Subcutaneous adipose tissue (tissue), 4 donors: Measurements from ENCODE around the gene MYEF2. TPM values are rescaled to one million over a fixed set of nuclear protein-coding genes. Genes with fewer than 3 reads are reported as not detected.

Experiments
- CTCF ChIP-seq: fragments of 450-650 bp; IDR thresholded peaks from one replicate; pipeline ENCODE4 v1.5.1; 2016; ENCODE audit warnings: low read depth, mild to moderate bottlenecking, control low read depth, antibody characterized with exemption, moderate library complexity
- total RNA-seq, 4 donors: library from RNA; depleted of rRNA; stranded (reverse); fragments of >200 nt; gene quantifications; one replicate each; pipeline ENCODE4 v1.1.0, GENCODE V29; 2016

The MYEF2 gene
- total RNA-seq, 4 donors from 2014 or later: 5.5 to 14.1 (median 11.2) TPM

GRCh38 chr15:48091522-48091921 lies 86.6 kb downstream of the MYEF2 start:
- no peak for TF ChIP-seq CTCF

- no peak for TF ChIP-seq CTCF
These were observed 87.4 kb downstream of the MYEF2 start for GRCh38 chr15:48090666-48091065.

GRCh38 chr15:48090115-48090514 lies 88.0 kb downstream of the MYEF2 start:
- TF ChIP-seq CTCF: no peak

GRCh38 chr15:48089702-48090101 lies 88.4 kb downstream of the MYEF2 start:
- TF ChIP-seq CTCF: no peak

- no peak for TF ChIP-seq CTCF
These were observed 90.3 kb downstream of the MYEF2 start for GRCh38 chr15:48087844-48088243.

GRCh38 chr15:48086576-48086975 lies 91.5 kb downstream of the MYEF2 start:
- TF ChIP-seq CTCF: no peak

GRCh38 chr15:48086133-48086532 lies 92.0 kb downstream of the MYEF2 start:
- TF ChIP-seq CTCF: no peak

- TF ChIP-seq CTCF: no peak
These were observed 92.5 kb downstream of the MYEF2 start for GRCh38 chr15:48085591-48085930.
